Epithelial cell of esophagus (primary cell): ENCODE measurements around the gene ROR2.
"Not testable (repeated sequence)": the region's sequence is repeated elsewhere in the genome, so short reads cannot be mapped to it uniquely, and the experiment has no call there.

ENCODE experiments used
- DNase-seq: peaks from one replicate; pipeline ENCODE4 v3.0.0; 2010; ENCODE audit warnings: low read depth
- H3K4me3 ChIP-seq: 2 replicates; pipeline ENCODE4 v1.5.1; 2011; ENCODE audit warnings: mild to moderate bottlenecking, low read length, control low read depth
- TF ChIP-seq, protein P1 (sequence below): IDR thresholded peaks from 2 replicates; pipeline ENCODE4 v1.5.1; 2011; ENCODE audit warnings: low read depth, mild to moderate bottlenecking, low read length, control low read depth, inconsistent platforms; ENCODE audit not compliant: insufficient read depth; ENCODE audit errors: missing control alignments

Gene ROR2

DNA sequence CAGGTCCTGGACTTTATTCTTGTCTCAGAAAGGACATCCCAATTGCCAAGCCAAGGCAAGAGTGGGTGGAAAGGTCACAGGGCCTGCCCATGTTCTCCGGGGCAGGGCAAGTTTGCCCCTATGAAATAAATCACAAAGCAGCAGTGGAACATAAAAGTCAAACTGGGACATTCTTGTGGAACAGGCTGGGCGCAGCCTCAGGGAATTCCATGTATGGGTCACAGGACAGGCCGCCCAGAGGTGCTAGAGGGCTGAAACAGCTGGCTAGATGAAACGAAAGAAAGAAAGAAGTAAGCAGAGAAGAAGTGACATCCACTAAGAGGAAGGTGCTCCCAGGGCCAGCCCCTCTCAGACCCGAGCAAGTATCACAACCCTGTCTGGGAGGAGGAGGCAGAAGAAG lies 307.3 kb downstream of the ROR2 start:
- TF ChIP-seq, protein P1, sequence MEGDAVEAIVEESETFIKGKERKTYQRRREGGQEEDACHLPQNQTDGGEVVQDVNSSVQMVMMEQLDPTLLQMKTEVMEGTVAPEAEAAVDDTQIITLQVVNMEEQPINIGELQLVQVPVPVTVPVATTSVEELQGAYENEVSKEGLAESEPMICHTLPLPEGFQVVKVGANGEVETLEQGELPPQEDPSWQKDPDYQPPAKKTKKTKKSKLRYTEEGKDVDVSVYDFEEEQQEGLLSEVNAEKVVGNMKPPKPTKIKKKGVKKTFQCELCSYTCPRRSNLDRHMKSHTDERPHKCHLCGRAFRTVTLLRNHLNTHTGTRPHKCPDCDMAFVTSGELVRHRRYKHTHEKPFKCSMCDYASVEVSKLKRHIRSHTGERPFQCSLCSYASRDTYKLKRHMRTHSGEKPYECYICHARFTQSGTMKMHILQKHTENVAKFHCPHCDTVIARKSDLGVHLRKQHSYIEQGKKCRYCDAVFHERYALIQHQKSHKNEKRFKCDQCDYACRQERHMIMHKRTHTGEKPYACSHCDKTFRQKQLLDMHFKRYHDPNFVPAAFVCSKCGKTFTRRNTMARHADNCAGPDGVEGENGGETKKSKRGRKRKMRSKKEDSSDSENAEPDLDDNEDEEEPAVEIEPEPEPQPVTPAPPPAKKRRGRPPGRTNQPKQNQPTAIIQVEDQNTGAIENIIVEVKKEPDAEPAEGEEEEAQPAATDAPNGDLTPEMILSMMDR, result no peak
- no peak for DNase-seq
- H3K4me3 ChIP-seq, result no peak overlapping the region

DNA sequence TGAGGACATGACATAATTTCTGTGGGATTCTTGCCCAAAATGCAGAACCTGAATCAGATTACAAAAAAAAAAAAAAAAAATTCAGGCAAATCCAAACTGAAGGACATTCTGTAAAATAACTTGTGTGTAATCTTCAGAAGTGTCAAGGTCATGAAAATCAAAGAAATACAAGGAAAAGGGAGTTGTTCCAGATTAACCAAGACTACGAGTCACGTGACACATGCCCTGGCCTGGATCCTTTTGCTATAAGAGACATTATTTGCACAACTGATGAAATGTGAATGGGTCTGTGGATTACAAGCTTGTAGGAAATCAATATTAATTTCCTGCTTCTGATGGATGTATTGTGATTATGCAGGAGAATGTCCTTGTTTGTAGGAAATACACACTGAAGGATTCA lies 309.6 kb downstream of the ROR2 start:
- no peak overlapping the region for H3K4me3 ChIP-seq
- no peak for DNase-seq
- TF ChIP-seq, protein P1, result no peak

DNA sequence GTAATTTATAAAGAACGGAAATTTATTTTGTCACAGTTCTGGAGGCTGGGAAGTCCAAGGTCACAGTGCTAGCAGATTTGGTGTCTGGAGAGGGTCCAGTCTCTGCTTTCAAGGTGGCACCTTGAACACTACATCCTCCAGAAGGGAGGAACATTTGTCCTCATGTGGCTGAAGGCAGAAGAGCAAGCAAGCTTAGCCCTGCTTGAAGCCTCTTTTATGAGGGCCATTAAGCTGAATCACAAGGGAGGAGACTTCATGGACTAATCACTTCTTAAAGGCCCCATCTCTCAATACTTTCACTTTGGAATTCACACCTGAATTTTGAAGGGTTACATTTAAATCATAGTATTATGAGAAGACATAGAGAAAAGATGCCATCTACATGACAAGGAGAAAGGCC lies 311.0 kb downstream of the ROR2 start:
- H3K4me3 ChIP-seq, result no peak overlapping the region
- no peak for DNase-seq
- TF ChIP-seq, protein P1, result no peak

DNA sequence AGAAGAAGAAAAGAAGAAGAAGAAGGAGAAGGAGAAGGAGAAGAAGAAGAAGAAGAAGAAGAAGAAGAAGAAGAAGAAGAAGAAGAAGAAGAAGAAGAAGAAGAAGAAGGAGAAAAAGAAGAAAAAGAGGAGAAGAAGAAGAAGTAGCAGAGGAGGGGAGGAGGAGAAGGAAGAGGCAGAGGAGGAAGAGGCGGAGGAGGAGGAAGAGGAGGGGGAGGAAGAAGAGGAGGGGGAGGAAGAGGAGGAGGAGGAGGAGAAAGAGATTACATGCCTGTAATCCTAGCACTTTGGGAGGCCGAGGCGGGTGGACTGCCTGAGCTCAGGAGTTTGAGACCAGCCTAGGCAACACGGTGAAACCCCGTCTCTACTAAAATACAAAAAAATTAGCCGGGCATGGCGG lies 315.2 kb downstream of the ROR2 start:
- H3K4me3 ChIP-seq, DNase-seq: not testable (repeated sequence)

DNA sequence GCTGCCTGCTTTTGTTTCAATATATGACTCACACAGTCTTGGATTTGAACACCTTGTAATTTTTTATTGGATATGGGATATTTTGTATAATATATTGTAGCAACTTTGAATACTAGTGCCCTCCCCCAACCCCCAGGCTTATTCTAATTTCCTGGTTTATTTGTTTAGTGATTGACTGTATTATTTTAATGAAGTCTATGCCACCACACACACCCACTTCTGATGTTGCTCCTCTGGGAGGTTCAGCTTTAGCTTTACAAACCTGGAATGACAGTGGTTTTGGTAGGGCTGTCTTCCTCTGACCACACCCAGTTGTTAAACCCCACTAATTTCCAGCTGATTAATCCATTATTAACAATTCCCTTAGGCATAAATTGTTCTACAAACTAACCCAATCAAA lies 320.3 kb downstream of the ROR2 start:
- TF ChIP-seq, protein P1, result no peak
- H3K4me3 ChIP-seq, result no peak overlapping the region
- DNase-seq, result no peak

DNA sequence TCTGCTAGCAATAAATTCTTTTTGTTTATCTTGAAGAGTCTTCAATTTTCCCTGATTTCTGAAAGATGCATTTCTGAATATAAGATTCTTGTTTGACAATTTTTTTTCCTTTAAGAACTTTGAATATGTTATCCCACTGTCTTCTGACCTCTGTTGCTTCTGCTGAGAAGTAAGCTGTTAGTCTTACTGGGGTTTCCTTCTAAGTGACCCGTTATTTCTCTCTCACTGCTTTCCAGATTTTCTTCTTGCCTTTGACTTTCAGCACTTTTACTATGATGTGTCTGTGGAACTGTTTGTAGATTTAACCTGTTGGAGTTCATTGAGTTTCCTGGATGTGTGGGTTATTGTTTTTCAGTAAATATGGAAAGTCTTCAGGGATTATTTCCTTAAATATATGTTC lies 321.1 kb downstream of the ROR2 start:
- TF ChIP-seq, protein P1, result no peak
- H3K4me3 ChIP-seq, result no peak overlapping the region
- DNase-seq, result no peak

DNA sequence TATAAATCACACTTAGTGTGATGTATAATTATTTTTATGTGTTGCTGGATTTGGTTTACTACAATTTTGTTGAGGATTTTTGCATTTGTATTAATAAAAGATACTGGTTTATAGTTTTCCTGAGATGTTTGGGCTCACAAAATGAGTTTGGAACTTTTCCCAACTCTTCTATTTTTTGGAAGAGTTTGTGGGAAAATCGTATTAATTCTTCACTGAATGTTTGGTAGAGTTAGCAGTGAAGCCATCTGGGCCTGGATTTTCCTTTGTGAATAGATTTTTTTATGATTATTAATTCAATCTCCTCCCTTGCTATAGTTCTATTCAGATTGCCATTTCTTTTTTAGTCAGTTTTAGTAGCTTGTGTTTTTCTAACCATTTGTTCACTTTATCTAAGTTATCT lies 324.7 kb downstream of the ROR2 start:
- DNase-seq, result no peak
- TF ChIP-seq, protein P1, result no peak
- H3K4me3 ChIP-seq, result no peak overlapping the region

DNA sequence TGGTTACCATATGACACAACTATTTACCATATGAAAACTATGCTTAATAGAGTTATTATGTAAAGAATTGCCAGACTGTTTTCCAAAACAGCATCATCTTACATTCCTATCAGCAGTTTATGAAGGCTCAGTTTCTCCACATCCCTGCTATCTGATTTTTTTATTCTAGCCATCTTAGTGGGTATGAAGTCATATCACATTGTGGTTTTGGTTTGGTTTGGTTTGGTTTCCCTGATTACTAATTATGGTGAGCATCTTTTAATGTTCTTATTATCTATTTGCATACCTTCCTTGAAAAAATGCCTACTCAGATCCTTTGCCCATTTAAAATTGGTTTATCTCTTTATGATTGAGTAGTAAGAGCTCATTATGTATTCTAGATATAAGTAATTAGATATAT lies 327.0 kb downstream of the ROR2 start:
- H3K4me3 ChIP-seq, result no peak overlapping the region
- no peak for DNase-seq
- TF ChIP-seq, protein P1, result no peak

DNA sequence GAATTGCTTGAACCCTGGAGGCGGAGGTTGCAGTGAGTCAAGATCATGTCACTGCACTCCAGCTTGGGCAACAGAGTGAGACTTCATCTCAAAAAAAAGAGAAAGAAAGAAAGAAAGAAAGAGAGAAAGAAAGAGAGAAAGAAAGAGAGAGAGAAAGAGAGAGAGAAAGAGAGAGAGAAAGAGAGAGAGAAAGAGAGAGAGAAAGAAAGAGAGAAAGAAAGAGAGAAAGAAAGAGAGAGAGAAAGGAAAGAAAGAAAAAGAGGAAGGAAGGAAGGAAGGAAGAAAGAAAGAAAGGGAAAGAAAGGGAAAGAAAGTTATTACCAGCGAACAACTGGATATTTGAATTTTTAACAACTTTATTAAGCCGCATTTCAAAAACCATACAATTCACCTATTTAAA lies 327.9 kb downstream of the ROR2 start:
- not testable (repeated sequence) for DNase-seq, H3K4me3 ChIP-seq

DNA sequence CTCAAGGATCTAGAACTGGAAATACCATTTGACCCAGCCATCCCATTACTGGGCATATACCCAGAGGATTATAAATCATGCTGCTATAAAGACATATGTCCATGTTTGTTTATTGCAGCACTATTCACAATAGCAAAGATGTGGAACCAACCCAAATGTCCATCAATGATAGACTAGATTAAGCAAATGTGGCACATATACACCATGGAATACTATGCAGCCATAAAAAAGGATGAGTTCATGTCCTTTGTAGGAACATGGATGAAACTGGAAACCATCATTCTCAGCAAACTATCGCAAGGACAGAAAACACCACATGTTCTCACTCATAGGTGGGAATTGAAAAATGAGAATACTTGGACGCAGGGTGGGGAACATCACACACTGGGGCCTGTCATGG lies 336.0 kb downstream of the ROR2 start:
- H3K4me3 ChIP-seq, DNase-seq: not testable (repeated sequence)
